ENCODE data around the gene ECT2L.

Gene ECT2L, protein sequence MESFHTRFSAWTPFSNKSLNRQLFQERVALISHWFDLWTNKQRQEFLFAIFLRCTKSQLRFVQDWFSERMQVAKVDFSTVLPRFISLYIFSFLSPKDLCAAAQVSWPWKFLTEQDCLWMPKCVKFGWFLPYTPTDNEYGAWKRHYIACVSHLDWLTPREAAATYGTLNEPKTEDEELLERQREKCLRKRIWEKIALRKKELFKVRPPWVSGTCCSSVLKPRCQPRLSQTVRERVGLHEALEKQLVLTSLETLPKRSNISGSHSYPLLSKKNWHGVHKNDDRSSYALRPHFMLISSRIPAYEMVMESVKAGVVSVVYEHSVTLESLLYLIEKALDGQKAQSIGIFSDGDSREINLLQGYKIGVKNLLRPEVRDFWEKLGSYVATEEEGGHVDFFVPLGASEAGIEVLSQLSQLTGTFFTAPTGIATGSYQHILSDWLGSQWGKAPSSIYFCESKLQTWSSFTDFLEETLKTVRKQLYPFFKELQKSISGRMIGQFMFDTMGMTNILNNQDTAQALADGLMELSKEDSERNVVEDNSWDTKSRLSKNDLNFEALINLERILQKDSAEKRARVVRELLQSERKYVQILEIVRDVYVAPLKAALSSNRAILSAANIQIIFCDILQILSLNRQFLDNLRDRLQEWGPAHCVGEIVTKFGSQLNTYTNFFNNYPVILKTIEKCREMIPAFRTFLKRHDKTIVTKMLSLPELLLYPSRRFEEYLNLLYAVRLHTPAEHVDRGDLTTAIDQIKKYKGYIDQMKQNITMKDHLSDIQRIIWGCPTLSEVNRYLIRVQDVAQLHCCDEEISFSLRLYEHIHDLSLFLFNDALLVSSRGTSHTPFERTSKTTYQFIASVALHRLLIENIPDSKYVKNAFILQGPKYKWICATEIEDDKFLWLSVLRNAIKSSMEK

DNA sequence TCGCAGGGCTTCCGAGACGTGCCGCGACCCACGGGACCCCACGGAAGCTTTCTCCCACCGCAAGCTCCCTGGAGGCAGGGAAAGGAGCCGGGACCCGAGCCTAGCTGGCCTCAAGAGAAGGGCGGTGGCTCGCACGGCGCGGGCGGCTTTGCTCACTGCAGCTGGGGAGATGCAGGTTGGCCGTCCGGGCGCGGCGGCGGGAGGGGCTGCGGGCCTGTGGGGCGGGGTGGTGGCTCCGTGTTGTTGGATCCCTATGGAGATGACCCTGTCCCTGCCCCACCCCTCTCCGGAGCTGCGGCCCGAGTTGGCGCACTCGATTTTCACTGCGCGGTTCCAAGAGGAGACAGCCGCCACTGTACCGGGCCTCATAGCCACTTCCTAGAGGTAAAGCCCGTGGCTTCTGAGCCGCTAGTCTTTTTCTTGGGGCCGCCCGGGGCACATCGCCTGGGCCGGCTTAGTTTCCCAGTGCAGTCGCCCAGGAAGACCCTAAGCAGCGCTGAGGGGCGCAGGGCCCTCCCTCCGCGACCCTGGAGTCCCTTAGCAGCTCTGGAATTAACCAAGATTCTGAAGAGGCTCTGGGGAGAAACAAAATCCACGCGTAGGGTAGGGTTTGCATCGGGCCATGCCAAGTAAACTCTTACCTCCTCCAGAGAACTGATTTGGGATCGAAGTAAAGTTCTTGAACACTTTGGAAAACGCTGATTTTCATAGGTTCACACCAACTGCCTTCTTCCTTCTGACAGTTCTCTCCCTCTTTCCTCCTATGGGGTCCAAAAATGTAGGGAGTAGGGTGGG is at the start of gene ECT2L:
ECT2L (plus strand) TSS at position 279 of the 795 bp plus-strand sequence. CDS start 17,188 bp downstream, outside the sequence.
- DNase-seq (ENCODE audit: insufficient read length, low spot score) (no peak), FAIRE-seq (no peak)

DNA sequence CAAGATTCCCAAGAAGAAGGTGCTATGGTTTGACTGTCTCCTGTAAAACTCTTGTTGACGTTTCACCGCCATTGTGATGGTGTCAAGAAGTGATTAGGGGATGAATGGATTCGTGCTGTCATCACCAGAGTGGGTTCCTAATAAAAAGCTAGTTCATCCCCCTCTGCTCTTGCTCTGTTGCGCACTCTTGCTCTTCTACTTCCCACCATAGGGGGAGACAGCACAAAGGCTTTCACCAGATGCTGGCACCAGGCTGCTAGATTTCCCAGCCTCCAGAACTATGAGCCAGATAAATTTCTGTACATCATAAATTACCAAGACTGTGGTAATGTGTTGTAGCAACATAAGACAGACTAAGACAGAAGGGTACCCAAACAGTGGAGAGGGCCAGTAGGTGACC is 43.9 kb upstream of the ECT2L start:
- DNase-seq (ENCODE audit: insufficient read length, low spot score) (no peak), FAIRE-seq (no peak)

DNA sequence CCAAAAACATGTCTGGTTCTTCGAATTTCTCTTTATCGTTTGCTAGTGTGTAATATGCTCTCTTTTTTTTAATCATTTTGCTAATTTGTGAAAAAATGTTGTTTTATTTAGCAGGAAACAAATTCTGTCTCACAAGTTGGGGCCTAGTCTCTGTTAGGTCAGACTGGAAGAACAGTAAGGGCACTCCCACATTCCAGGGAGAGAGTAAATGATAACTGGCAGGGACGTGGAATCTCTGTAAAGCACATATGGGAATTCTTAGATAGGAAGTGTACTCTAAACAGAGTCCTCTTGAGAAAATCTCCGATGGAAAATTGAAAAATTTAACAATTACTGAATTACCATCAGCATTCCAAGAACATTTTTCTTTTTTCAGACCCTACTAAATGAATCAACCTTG is 38.8 kb upstream of the ECT2L start:
- DNase-seq (ENCODE audit: insufficient read length, low spot score): no peak
- peak; percentile 35 for FAIRE-seq

DNA sequence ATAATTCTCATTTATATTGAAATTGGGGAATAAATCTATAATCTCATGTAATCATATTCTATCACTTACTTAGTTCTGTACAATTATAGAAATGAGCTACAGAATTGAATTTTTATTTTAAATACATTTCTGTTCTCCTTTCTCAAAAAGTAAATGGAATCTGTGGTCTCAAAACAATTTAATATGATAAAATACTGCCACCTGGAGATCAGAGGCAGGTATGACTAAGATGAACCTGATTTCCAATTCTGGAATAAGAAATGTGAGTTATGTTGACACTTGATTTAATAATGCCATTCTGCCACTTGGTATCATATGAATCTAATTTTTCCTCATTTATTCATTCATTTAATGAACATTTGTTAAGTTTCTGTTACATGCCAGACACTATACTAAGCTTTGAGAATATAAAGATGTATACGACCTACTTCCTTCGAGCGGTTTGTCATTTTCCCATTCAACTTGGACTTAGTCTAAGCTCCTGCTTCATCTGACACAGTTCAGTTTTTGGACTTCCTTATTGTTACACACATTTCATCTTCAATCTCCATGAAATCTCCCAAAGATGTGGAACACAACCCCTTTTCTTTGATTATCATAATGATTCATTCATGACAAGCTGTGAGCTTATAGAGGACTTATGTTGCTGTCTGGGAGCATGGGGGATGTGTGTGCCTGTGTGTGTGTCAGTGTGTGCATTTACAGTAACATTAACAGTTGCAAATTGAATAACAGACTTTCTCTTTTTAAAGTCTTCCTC is 29.8 kb upstream of the ECT2L start:
- DNase-seq (ENCODE audit: insufficient read length, low spot score) (no peak), FAIRE-seq (no peak)

DNA sequence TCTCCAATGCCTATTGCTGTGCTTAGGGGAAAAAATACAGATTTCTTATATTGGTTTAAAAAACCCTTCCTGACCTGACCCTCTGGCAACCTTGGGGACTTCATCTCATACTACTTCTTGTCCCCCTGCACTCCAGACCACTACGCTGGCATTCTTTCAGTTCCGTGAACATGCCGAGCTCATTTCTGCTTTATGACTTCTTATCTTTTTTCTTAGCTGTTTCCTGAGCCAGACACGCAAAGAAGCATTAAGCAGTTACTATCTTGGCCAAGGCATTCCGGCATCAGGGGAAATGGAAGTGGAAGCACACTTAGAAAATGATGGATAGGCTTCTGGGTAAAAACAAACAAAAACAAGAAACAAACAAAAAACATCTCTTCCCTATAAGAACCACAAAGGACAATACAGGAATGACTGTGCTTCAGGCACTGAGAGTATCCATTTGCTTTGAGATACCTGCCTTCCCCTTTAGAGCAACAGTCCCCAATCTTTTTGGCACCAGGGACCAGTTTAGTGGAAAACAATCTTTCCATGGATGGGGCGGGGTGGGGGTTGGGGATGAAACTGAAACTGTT is 26.7 kb upstream of the ECT2L start:
- FAIRE-seq (peak; percentile 42), DNase-seq (ENCODE audit: insufficient read length, low spot score) (peak; percentile 3)

DNA sequence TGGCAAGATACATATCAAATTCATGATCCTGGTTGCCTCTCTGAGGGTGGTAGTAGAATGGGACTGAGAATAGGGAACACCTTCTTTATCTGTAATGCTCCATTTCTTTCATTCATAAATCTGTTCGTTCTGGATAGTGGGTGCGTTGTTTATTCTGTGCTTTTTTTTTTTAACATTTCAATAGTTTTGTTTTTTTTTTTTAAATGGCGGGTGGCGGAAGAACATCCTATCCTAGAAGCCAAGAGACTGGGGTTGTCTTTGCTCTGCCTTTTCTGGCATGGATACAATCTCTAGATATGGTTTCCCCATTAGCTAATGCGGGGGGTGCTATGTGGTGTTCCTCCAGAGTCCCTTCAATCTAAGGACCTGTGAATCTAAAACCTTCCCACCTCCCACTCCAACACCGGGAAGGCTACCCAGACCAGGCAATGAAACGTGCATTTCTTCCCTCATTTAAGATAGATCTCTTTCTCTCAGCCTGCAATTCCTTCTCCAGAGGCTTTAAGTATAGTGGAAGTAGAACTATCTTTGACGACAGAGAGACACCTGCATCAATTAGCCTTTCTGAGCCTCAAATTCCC is 23.2 kb upstream of the ECT2L start:
- FAIRE-seq (no peak), DNase-seq (ENCODE audit: insufficient read length, low spot score) (no peak)

DNA sequence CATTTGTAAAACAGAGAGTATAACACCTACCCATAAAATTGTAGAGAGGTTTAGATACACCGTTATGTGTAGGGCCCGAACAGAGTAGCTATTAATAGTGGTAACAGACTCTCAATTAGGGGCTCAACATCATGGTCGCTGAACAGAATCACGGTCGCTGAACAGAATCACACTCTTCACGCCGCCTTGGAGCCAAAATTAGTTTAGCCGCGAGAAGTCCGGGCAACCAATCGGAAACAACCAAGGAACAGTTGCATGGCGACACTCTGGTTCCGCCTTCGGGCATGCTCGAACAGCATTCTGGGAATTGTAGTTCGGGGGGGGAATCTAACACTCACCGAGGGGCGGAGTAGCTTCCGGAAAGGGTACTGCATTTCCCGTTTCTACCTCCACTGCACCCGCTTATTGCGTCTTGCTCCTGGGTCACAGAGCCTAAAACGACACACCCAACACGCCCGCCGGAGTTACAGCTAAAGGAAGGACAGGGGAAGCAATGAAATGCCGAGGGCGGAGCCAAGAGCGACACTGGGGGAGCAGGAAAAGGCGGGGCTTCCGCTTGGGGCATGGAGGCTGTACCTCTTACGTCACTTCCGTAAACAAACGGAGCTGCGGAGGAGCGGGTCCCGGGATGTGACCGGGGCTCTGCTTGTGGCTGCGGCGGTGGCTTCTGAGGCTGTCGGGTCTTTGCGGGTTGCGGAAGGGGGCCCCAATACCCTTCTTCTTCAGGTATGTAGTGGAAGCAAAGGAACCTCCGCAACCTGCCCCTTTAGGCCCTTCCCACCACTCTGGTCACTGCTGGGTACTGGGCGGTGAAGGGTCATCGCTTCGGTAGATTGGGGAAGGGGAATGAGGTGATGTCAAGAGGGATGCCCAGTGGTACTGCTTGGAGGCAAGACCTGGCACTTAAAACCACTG is 22.5 kb upstream of the ECT2L start, which contains the start of gene CCDC28A:
CCDC28A (plus strand) TSS at position 593 of the 915 bp plus-strand sequence. CDS start 2,352 bp downstream, outside the sequence.
- peak; percentile 99 for FAIRE-seq
- DNase-seq (ENCODE audit: insufficient read length, low spot score): peak; percentile 70

DNA sequence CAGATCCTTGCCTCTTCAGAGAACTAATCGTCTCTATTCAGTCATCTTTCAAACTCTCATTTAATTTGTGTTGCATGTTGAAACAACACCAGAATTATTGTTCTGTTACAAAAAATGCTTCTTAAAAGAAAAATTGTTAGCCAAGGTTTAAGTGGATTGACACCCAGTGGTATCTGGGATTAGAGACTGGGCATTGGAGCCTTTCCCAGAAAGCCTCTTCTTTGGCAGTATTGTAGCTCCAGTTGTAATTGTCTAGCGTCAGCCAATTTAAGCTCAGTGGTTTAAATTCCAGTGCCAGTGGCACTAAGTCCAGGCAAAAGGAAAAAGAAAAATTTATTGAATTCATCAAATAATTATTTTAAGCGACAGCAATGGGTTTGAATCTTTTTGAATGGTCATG is 21.5 kb upstream of the ECT2L start:
- no peak for FAIRE-seq
- no peak for DNase-seq (ENCODE audit: insufficient read length, low spot score)

DNA sequence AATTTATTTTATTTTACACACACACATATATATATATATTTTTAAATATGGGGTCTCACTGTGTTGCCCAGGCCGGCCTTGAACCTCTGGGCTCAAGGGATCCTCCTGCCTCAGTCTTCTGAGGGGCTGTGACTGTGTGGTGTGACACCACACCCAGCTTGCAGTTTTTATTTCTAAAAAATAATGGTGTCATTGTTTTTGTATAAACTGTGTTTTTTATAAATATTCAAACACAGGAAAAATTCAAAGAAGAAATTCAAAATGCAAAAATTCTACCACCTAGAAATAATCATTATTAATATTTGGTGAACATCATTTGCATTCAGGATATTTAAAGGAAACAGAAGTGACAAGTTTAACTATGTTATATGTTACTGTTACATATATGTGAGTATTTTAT is 19.2 kb upstream of the ECT2L start:
- FAIRE-seq: no peak
- no peak for DNase-seq (ENCODE audit: insufficient read length, low spot score)

DNA sequence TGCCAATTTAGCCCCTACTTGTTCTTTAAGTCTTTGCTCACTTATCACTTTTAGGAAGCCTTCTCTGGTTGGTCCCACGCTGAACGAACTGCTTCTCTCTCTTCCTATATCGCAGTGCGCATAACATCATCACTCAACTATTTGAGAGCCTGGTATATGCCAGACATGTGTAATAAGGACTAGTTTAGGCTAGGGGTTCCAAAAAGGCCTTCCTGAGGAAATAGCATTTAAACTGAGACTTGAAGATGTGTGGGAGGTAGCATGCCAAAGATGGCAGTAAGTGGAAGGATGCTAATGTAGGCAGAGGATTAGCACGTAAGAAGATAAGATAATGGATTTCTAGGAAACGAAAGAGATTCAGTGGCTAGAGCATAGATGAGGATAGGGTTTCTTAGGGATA is 17.6 kb upstream of the ECT2L start:
- no peak for FAIRE-seq
- no peak for DNase-seq (ENCODE audit: insufficient read length, low spot score)

DNA sequence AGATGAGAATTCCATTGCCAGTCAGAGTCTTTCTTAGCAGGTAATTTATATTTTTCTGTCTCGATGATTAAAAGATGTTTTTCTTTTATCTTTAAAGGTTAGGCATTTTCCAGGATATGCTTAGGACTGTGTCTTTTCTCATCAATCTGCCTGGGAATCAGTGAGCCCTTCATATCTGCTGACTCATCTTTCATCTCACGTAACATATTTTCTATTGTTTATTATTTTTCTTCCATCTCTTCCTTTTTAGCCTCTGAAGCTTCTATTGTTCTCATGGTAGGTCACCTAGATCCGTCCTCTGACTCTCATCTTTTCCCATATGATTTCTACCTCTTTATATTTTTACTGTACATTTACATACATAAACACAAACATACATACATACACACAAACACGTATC is 13.6 kb upstream of the ECT2L start:
- no peak for FAIRE-seq
- DNase-seq (ENCODE audit: insufficient read length, low spot score): no peak

DNA sequence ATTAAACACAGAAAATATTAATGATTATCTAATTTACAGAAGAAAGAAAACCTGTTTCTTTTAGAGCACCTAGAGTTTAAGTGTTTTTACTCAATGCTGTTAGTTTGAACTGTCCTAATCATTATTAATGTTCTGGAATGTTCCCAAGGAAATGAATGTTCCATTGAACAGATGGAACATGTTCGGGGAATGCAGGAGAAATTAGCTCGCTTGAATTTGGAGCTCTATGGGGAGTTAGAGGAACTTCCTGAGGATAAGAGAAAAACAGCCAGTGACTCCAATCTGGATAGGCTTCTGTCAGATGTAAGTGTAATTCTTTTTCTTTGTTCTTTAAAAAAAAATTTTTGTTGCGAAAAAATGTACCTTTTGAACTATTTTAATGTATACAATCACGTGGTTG is 10.8 kb upstream of the ECT2L start:
- FAIRE-seq (no peak), DNase-seq (ENCODE audit: insufficient read length, low spot score) (no peak)

DNA sequence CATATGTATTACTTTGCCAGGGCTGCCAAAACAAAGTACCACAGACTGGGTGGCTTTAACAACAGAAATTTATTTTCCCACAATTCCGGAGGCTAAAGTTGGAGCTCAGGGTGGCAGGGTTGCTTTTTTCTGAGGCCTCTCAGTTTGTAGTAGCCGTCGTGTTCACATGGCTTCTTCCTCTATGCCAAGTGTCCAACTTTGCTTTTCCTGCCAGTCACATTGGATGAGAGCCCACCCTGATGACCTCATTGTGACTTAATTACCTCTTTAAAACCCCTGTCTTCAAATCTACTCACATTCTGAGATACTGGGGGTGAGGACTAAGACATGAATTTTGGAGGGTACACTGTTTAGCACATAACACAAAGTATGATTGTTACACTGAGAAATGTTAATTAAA is 9.9 kb upstream of the ECT2L start:
- FAIRE-seq (no peak), DNase-seq (ENCODE audit: insufficient read length, low spot score) (no peak)

DNA sequence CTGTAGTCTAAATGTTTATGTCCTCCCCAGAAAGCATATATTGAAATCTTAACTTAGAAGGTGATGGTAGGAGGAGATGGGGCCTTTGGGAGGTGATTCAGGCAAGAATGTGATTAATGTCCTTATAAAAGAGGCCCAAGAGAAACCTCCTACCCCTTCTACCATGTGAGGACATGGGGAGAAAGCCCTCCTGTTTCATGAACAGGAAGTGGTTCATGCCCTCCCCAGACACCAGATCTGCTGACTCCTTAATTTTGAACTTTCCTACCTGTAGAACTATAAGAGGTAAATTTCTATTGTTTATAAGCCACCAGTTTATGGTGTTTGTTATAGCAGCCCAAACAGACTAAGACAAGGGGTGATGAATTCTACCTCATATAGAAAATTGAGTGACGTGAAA is 8.7 kb upstream of the ECT2L start:
- FAIRE-seq (peak; percentile 76), DNase-seq (ENCODE audit: insufficient read length, low spot score) (no peak)

DNA sequence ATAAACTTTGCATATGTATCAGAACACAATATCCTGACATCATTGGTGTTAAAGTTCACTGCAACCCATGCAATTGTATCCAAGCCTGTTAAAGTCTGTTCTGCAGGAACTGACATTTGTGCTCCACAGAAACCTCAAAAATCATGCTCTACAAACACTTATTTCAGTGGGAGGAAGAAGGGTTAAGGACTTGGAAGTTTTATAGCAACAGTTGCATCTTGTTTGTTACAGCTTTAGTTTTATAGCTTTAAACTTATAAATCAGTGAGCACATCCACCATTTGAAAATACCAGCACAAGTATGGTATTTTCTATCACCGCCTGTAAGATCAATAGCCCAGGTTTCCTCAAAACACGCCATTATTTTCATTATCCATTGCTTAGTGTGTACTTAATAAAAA is 884 bp downstream of the ECT2L start:
- FAIRE-seq: no peak
- DNase-seq (ENCODE audit: insufficient read length, low spot score): no peak

DNA sequence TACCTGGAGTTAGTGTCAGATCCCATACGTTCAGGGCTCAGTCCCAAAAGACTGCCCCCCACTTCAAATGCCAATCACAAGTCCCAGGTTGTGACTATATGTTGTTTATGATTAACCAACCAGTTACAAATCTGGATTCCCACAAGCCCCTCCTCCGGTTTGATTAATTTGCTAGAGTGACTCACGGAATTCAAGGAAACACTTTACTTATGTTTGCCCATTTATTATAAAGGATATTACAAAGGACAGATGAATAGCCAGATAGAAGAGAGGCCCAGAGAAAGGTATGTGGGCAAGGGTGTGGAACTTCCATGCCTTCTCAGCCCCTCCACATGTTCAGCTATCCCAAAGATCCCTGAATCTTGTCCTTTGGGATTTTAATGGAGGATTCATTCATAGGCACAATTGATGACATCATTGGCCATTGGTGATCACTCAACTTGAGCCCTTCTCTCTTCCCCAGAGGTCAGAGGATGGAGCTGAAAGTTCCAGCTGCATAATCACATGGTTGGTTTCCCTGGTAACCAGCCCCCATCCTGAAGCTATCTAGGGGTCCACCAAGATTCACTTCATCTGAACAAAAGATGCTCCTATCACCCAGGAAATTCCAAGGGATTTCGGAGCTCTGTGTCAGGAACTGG is 2.0 kb downstream of the ECT2L start:
- FAIRE-seq (no peak), DNase-seq (ENCODE audit: insufficient read length, low spot score) (no peak)

DNA sequence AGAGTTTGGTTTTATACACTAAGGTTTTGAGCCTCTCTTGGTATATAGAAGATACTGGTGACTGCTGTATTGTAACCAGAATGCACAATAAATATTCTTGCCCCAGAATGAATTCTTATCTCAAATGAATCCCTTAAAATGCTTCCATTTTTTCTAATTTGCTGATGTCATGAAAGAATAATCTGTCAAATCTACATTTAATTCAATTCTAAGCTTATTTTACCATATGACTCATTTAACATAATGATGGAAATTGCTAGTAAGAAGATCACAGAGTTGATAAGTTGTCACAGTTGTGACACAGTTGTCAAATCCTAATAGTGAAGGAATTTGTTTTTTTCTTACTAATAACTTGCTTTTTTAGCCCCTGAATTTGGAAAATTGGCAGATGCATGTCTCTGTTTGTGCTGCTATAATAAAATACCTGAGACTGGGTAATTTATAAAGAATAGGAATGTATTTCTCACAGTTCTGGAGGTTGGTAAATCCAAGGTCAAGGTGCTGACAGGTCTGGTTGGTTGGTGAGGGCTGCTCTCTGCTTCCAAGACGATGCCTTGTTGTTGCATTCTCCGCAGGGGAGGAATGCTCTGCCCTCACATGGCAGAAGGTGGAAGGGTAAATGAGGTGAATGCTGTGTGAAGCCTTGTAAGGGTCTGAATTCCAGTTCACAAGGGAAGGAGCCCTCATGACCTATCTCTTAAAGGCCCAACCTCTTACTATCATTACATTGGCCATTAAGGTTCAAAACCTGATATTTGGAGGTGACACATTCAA is 4.7 kb downstream of the ECT2L start:
- FAIRE-seq (no peak), DNase-seq (ENCODE audit: insufficient read length, low spot score) (no peak)

Measured in GM19239 (cell line).